Activated naive CD8-positive, alpha-beta T cell treated with anti-CD3 and anti-CD28 coated beads, Interleukin-2, amount 50 U/mL, for 24 hours (primary cell): ENCODE data around the gene RANBP3L.
A peak's percentile ranks its signal among the peaks of the same experiment; 100 is the strongest.
"Not testable (repeated sequence)": the region's sequence is repeated elsewhere in the genome, so short reads cannot be mapped to it uniquely, and the experiment has no call there.

ENCODE experiments used
- ATAC-seq: fragments of 150-1000 bp; cut with Tn5 transposase; one replicate; pipeline ENCODE4 v1.10.0; 2021
- DNase-seq: peaks from one replicate; pipeline ENCODE4 v3.0.0; 2021
- H3K27ac Mint-ChIP-seq: one replicate; pipeline ENCODE4 v1.8.0; 2021; ENCODE audit warnings: mild to moderate bottlenecking, mixed read lengths
- H3K27me3 Mint-ChIP-seq: one replicate; pipeline ENCODE4 v1.8.0; 2021; ENCODE audit warnings: mixed read lengths
- H3K36me3 Mint-ChIP-seq: one replicate; pipeline ENCODE4 v1.8.0; 2021; ENCODE audit warnings: low read depth, mixed read lengths
- H3K4me1 Mint-ChIP-seq: one replicate; pipeline ENCODE4 v1.8.0; 2021; ENCODE audit warnings: mixed read lengths
- H3K4me3 Mint-ChIP-seq: one replicate; pipeline ENCODE4 v1.8.0; 2021; ENCODE audit warnings: mild to moderate bottlenecking, moderate library complexity, mixed read lengths
- H3K9me3 Mint-ChIP-seq: one replicate; pipeline ENCODE4 v1.8.0; 2021; ENCODE audit warnings: mixed read lengths

The RANBP3L gene

GRCh38 chr5:36301858-36302603 lies at the start of gene RANBP3L:
Gene RANBP3L (minus strand): TSS chr5:36301902. CDS start chr5:36301416, 486 bp downstream.
- ATAC-seq (peak; percentile 54), DNase-seq (no peak)
- Mint-ChIP-seq H3K9me3 (no peaks in the 10 kb centered on the region), H3K36me3 (no peaks in the 10 kb centered on the region), H3K4me3 (no peak within 1 kb of the TSS), H3K27ac (no peak within 1 kb of the TSS), H3K27me3 (no peaks in the 10 kb centered on the region), H3K4me1 (peaks cover 12% of the 10 kb centered on the region)

GRCh38 chr5:36346896-36347690 lies 45.4 kb upstream of the RANBP3L start:
- Mint-ChIP-seq H3K4me3 (no peak overlapping the region), H3K9me3 (no peaks in the 10 kb centered on the region), H3K27me3 (no peaks in the 10 kb centered on the region), H3K36me3 (no peaks in the 10 kb centered on the region), H3K4me1 (no peaks in the 10 kb centered on the region), H3K27ac (no peak overlapping the region)
- no peak for DNase-seq
- no peak for ATAC-seq

GRCh38 chr5:36344899-36345298 lies 43.2 kb upstream of the RANBP3L start:
- ATAC-seq (no peak), DNase-seq (no peak)
- Mint-ChIP-seq H3K36me3 (no peaks in the 10 kb centered on the region), H3K4me3 (no peak overlapping the region), H3K27ac (no peak overlapping the region), H3K9me3 (peaks cover 5% of the 10 kb centered on the region), H3K4me1 (no peaks in the 10 kb centered on the region), H3K27me3 (peaks cover 5% of the 10 kb centered on the region)

- ATAC-seq, H3K27ac Mint-ChIP-seq, H3K36me3 Mint-ChIP-seq, H3K4me3 Mint-ChIP-seq, H3K9me3 Mint-ChIP-seq, H3K27me3 Mint-ChIP-seq, DNase-seq, H3K4me1 Mint-ChIP-seq: not testable (repeated sequence)
Observed at GRCh38 chr5:36341720-36342119, 40.0 kb upstream of the RANBP3L start.

- H3K4me1 Mint-ChIP-seq: no peaks in the 10 kb centered on the region
- H3K4me3 Mint-ChIP-seq: no peak overlapping the region
- DNase-seq (no peak), ATAC-seq (peak; percentile 15)
- peaks cover 5% of the 10 kb centered on the region for H3K9me3 Mint-ChIP-seq
- peaks cover 10% of the 10 kb centered on the region for H3K27me3 Mint-ChIP-seq
- no peak overlapping the region for H3K27ac Mint-ChIP-seq
- H3K36me3 Mint-ChIP-seq: no peaks in the 10 kb centered on the region
Observed at GRCh38 chr5:36337597-36337996, 35.9 kb upstream of the RANBP3L start.

- no peak overlapping the region for H3K4me3 Mint-ChIP-seq
- H3K9me3 Mint-ChIP-seq: no peaks in the 10 kb centered on the region
- H3K27me3 Mint-ChIP-seq: peaks cover 4% of the 10 kb centered on the region
- H3K27ac Mint-ChIP-seq: no peak overlapping the region
- no peaks in the 10 kb centered on the region for H3K4me1 Mint-ChIP-seq
- ATAC-seq: no peak
- H3K36me3 Mint-ChIP-seq: no peaks in the 10 kb centered on the region
- no peak for DNase-seq
Observed at GRCh38 chr5:36334315-36334714, 32.6 kb upstream of the RANBP3L start.

- not testable (repeated sequence) for H3K27ac Mint-ChIP-seq, H3K4me1 Mint-ChIP-seq, DNase-seq, H3K9me3 Mint-ChIP-seq, ATAC-seq, H3K4me3 Mint-ChIP-seq, H3K36me3 Mint-ChIP-seq, H3K27me3 Mint-ChIP-seq
Observed at GRCh38 chr5:36332720-36333119, 31.0 kb upstream of the RANBP3L start.

GRCh38 chr5:36325196-36325595 lies 23.5 kb upstream of the RANBP3L start:
- H3K4me1 Mint-ChIP-seq: no peaks in the 10 kb centered on the region

GRCh38 chr5:36323926-36324781 lies 22.5 kb upstream of the RANBP3L start:
- no peak for ATAC-seq
- H3K9me3 Mint-ChIP-seq: no peaks in the 10 kb centered on the region
- peaks cover 5% of the 10 kb centered on the region for H3K27me3 Mint-ChIP-seq
- no peak for DNase-seq
- no peak overlapping the region for H3K4me3 Mint-ChIP-seq
- H3K27ac Mint-ChIP-seq: no peak overlapping the region
- no peaks in the 10 kb centered on the region for H3K36me3 Mint-ChIP-seq
- no peaks in the 10 kb centered on the region for H3K4me1 Mint-ChIP-seq

More at GRCh38 chr5:36325196-36325595, 23.5 kb upstream of the RANBP3L start:
- H3K27me3 Mint-ChIP-seq: peaks cover 4% of the 10 kb centered on the region
- no peaks in the 10 kb centered on the region for H3K9me3 Mint-ChIP-seq
- DNase-seq (no peak), ATAC-seq (no peak)
- H3K4me3 Mint-ChIP-seq: no peak overlapping the region
- no peaks in the 10 kb centered on the region for H3K36me3 Mint-ChIP-seq
- no peak overlapping the region for H3K27ac Mint-ChIP-seq

- H3K27ac Mint-ChIP-seq: no peak overlapping the region
- no peak for ATAC-seq
- peaks cover 13% of the 10 kb centered on the region for H3K27me3 Mint-ChIP-seq
- no peaks in the 10 kb centered on the region for H3K36me3 Mint-ChIP-seq
- no peak for DNase-seq
- no peaks in the 10 kb centered on the region for H3K4me1 Mint-ChIP-seq
- H3K9me3 Mint-ChIP-seq: no peaks in the 10 kb centered on the region
- no peak overlapping the region for H3K4me3 Mint-ChIP-seq
Observed at GRCh38 chr5:36312953-36313672, 11.4 kb upstream of the RANBP3L start.

- H3K27ac Mint-ChIP-seq: no peak overlapping the region
- peaks cover 7% of the 10 kb centered on the region for H3K27me3 Mint-ChIP-seq
- H3K36me3 Mint-ChIP-seq: no peaks in the 10 kb centered on the region
- DNase-seq: no peak
- no peaks in the 10 kb centered on the region for H3K9me3 Mint-ChIP-seq
- no peak for ATAC-seq
- H3K4me1 Mint-ChIP-seq: no peaks in the 10 kb centered on the region
- H3K4me3 Mint-ChIP-seq: no peak overlapping the region
Observed at GRCh38 chr5:36311956-36312355, 10.3 kb upstream of the RANBP3L start.

GRCh38 chr5:36310138-36310537 lies 8.4 kb upstream of the RANBP3L start:
- Mint-ChIP-seq H3K27ac (no peak overlapping the region), H3K4me1 (no peaks in the 10 kb centered on the region), H3K9me3 (no peaks in the 10 kb centered on the region), H3K36me3 (no peaks in the 10 kb centered on the region), H3K4me3 (no peak overlapping the region), H3K27me3 (peaks cover 2% of the 10 kb centered on the region)
- ATAC-seq: no peak
- no peak for DNase-seq

- Mint-ChIP-seq H3K36me3 (no peaks in the 10 kb centered on the region), H3K27ac (no peak overlapping the region)
Observed at GRCh38 chr5:36305571-36306326, 4.0 kb upstream of the RANBP3L start.

More at GRCh38 chr5:36305571-36306326, 4.0 kb upstream of the RANBP3L start:
- Mint-ChIP-seq H3K9me3 (no peaks in the 10 kb centered on the region), H3K27me3 (peaks cover under 1% of the 10 kb centered on the region), H3K4me3 (no peak overlapping the region), H3K4me1 (peaks cover 10% of the 10 kb centered on the region)
- DNase-seq (peak; percentile 17), ATAC-seq (no peak)
